GM12875 (cell line): Measurements from ENCODE around the gene TMCO1.
"Not testable (repeated sequence)": the region's sequence is repeated elsewhere in the genome, so short reads cannot be mapped to it uniquely, and the experiment has no call there.

Experiments used
- H3K4me3 ChIP-seq: one replicate; pipeline ENCODE4 v1.5.1; 2011; ENCODE audit warnings: low read depth, low read length, control low read depth
- TF ChIP-seq, protein P1 (sequence below): IDR thresholded peaks from 2 replicates; pipeline ENCODE4 v1.5.1; 2011; ENCODE audit warnings: low read depth, mild to moderate bottlenecking, control low read depth, inconsistent platforms, low read length, moderate library complexity, borderline replicate concordance; ENCODE audit not compliant: insufficient read depth

TMCO1 gene

GRCh38 chr1:165712764-165713163 lies 55.9 kb downstream of the TMCO1 start:
- no peak overlapping the region for H3K4me3 ChIP-seq
- TF ChIP-seq, protein P1, sequence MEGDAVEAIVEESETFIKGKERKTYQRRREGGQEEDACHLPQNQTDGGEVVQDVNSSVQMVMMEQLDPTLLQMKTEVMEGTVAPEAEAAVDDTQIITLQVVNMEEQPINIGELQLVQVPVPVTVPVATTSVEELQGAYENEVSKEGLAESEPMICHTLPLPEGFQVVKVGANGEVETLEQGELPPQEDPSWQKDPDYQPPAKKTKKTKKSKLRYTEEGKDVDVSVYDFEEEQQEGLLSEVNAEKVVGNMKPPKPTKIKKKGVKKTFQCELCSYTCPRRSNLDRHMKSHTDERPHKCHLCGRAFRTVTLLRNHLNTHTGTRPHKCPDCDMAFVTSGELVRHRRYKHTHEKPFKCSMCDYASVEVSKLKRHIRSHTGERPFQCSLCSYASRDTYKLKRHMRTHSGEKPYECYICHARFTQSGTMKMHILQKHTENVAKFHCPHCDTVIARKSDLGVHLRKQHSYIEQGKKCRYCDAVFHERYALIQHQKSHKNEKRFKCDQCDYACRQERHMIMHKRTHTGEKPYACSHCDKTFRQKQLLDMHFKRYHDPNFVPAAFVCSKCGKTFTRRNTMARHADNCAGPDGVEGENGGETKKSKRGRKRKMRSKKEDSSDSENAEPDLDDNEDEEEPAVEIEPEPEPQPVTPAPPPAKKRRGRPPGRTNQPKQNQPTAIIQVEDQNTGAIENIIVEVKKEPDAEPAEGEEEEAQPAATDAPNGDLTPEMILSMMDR, result no peak

DNA sequence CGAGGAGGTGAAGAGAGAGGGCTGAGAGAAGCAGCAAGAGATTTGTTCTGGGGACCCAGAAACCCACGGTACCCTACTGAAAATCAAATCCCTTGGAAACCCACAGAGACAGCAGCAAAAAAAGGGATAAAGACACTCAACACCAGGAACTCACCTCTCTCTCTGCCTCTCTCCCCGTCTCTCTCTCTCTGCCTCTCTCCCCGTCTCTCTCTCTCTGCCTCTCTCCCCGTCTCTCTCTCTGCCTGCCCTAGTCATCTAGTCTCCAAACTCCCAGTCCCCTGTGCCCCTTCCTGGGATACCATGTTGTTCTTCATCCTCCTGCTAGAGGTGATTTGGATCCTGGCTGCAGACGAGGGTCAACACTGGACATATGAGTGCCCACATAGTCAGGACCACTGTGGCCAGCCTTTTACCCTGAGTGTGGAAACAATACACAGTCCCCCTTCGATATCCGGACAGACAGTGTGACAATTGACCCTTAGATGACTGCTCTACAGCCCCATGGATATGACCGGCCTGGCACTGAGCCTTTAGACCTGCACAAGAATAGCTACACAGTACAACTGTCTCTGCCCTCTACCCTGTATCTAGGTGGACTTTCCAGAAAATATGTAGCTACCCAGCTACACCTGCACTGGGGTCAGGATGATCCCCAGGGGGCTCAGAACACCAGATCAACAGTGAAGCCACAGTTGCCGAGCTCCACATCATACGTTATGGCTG lies 60.5 kb downstream of the TMCO1 start:
- H3K4me3 ChIP-seq, result no peak overlapping the region

GRCh38 chr1:165703648-165704047 lies 65.0 kb downstream of the TMCO1 start:
- no peak overlapping the region for H3K4me3 ChIP-seq
- TF ChIP-seq, protein P1, result no peak

More for the DNA sequence above, 60.5 kb downstream of the TMCO1 start:
- TF ChIP-seq, protein P1, result no peak

DNA sequence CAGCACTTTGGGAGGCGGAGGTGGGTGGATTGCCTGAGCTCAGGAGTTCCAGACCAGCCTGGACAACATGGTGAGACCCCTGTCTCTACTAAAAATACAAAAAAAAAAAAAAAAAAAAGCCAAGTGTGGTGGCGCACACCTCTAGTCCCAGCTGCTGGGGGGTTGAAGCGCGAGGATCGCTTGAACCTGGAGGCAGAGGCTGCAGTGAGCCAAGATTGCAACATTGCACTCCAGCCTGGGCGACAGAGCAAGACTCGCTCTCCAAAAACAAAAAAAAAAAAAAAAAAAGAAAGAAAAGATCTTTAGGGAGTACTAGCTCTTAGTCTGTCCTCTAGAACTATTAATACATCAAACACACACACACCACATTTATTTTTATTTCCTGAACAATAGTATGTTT lies 66.7 kb downstream of the TMCO1 start:
- H3K4me3 ChIP-seq, result not testable (repeated sequence)

GRCh38 chr1:165699577-165699976 lies 69.1 kb downstream of the TMCO1 start:
- no peak overlapping the region for H3K4me3 ChIP-seq
- TF ChIP-seq, protein P1, result no peak

DNA sequence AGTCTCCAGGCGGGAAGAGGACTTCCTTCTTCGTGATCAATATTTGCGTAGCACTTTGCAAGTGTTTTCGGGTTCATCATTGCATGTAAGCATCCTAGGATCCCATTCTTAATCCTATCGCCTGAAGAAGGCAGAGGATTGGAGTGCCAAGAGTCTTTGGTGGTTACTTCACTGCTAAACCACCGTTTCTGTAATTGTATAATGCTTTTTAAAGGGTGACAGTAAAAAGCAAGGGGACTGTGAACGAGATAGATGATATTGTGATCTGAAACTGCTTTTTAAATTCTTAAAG lies 70.0 kb downstream of the TMCO1 start:
- TF ChIP-seq, protein P1, result no peak
- peak overlapping the region; percentile 92 for H3K4me3 ChIP-seq

GRCh38 chr1:165697881-165698760 lies 70.5 kb downstream of the TMCO1 start, which contains the start of gene ALDH9A1:
ALDH9A1 (minus strand) TSS chr1:165698562; CDS start chr1:165698558, 4 bp downstream.
- peak within 1 kb of the TSS; percentile 92 for H3K4me3 ChIP-seq
- TF ChIP-seq, protein P1, result peak; percentile 29; the same call in 1 of the 2 replicates
